Skeletal muscle cell (primary cell): ENCODE results near the gene KCP.
"Not testable (repeated sequence)": the region's sequence is repeated elsewhere in the genome, so short reads cannot be mapped to it uniquely, and the experiment has no call there.

Source experiments
- DNase-seq: peaks from one replicate; pipeline ENCODE4 v3.0.0-alpha.2; 2010; ENCODE audit warnings: low read depth
- H3K4me3 ChIP-seq: 2 replicates; pipeline ENCODE4 v1.5.1; 2011; ENCODE audit warnings: low read depth, mild to moderate bottlenecking, control low read depth, low read length, moderate library complexity

Gene KCP

GRCh38 chr7:128923411-128923800, 12.9 kb upstream of the KCP start:
- no peak for DNase-seq
- no peak overlapping the region for H3K4me3 ChIP-seq

GRCh38 chr7:128922496-128923410, 12.2 kb upstream of the KCP start:
- no peak overlapping the region for H3K4me3 ChIP-seq
- no peak for DNase-seq

GRCh38 chr7:128921866-128922440, 11.4 kb upstream of the KCP start:
- no peak overlapping the region for H3K4me3 ChIP-seq
- DNase-seq = no peak

GRCh38 chr7:128920913-128921582, 10.5 kb upstream of the KCP start:
- H3K4me3 ChIP-seq = no peak overlapping the region
- no peak for DNase-seq

DNA sequence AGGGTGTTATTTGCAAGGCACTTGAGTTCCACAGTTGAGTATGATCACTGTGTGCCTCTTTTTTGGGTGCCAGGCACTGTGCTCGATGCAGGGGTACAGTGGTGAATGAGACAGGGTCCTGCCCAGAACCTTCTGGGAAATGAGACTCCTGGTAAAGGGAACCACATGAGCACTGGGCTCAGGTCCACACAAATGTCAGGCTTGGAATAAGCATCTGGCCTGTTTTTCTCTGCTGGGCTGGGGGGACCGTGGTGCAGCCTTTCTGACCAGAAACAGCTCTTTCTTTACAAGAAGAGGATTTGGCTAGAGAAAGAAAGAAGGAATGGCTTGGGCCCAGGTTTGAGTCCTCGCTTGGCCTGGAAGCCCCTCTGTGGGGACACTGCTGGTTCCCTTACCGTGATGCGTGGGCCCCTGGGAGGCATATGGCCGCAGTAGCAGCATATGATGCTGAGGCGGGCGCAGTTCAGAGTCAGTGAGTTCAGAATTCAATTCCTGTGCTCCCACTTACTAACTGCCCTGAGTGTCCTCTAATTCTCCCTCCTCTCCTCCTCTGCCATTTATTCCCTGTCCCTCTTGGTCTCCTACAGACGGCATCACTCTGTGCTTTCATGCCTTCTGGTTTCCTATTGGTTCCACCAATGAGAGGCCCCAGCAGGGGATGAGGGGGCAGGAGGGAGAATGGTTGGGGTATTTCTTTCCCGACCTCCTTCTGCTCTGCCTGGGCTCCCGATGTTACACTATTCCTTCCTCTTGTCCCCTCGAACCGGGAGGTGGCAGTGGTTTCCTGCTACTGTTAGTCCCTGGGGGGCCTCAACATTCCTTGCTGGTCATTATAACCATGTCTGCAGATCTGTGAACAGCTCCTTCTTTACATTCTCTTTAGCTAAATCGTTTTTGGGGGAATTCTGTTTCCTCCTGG, 9.6 kb upstream of the KCP start:
- no peak for DNase-seq
- no peak overlapping the region for H3K4me3 ChIP-seq

DNA sequence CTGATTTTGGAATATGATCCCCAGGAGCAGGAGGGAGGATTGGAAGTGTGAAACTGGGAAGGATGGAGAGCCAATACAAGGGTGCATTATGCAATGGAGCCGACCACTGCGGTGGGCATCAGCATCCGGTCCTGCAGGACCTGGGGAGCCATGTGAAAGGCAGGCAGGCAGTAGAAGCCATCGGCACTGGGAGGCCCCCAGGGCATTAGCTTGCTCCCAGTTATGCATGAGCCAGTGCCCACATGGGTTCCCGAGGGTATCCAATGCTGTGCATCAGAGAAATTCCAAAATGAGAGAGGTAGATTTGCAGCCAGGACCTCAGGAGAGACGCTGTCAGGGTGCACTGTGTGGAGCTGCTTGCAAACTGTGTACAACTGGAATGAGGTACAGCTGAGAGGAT, 8.7 kb upstream of the KCP start:
- H3K4me3 ChIP-seq = no peak overlapping the region
- DNase-seq = no peak

- H3K4me3 ChIP-seq = no peak overlapping the region
- no peak for DNase-seq
These were observed 7.6 kb upstream of the KCP start for GRCh38 chr7:128918016-128918665.

GRCh38 chr7:128917122-128917521, 6.6 kb upstream of the KCP start:
- no peak for DNase-seq

GRCh38 chr7:128916643-128916915, 6.1 kb upstream of the KCP start:
- no peak for DNase-seq

More at GRCh38 chr7:128917122-128917521, 6.6 kb upstream of the KCP start:
- no peak overlapping the region for H3K4me3 ChIP-seq

DNA sequence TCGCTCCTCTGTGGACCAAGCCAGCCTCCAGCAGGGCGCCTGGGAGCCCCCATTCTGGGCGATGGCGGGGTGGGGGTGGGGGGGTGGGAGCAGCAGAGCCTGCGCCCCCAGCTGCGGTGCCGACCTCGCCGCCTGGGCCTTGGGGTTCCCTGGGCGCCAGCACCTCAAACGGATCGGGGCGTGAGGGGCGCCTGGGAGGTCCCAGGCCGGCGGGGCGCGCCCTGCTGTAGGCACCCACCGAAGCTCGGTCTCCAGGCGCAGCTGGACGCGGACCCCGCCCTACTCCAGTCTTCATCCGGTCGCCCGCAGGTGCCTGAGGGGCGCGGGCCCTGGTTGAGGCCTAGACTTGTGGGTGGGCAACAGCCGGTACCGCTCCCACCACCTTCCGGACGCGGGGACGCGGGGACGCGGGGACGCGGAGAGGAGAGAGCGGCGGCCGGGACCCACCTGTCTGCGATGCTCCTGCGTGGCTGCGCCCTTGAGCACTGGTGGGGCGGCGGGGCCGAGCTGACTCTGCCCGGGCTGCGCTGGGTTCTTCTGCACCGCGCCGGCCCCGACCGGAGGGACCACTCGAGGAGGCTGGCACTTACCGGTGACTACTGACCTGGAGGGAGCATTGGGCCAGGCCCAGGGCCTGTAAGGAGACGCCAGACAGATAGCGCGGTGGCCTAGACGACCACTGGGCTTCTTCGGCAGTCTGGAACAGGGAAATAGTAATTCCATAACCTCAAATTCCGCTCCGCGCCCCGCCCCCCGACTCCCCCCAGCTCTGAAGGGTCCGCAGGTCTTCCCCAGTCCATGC, 5.5 kb upstream of the KCP start:
- no peak for DNase-seq
- no peak overlapping the region for H3K4me3 ChIP-seq

More at GRCh38 chr7:128916643-128916915, 6.1 kb upstream of the KCP start:
- no peak overlapping the region for H3K4me3 ChIP-seq

DNA sequence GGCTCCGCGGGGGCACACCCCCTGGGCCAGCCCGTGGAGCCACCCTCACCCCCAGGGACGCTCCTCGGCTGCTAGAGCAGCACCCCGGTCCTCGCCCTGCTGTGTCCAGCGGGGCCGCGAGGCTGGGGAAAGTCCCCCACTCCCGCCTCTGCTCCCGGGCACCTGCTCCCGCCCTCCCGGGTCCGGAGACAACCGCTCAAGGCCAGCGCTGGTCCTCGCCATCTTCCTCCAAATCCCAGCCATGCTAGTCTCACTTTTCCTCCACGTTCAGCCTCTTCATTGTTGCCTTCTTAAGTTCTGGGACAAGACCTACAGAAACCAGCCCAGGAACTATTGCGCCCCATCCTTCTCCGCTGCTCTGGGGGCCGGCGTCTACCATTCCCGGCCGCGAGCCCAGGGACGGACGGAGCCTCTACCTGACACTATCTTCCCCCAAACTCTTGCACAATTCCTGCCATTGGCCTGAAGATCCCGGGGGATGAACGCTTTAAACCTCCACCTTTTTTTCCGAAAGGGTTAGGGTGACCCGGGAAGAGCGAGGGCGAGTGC, 4.8 kb upstream of the KCP start:
- H3K4me3 ChIP-seq = no peak overlapping the region
- no peak for DNase-seq

DNA sequence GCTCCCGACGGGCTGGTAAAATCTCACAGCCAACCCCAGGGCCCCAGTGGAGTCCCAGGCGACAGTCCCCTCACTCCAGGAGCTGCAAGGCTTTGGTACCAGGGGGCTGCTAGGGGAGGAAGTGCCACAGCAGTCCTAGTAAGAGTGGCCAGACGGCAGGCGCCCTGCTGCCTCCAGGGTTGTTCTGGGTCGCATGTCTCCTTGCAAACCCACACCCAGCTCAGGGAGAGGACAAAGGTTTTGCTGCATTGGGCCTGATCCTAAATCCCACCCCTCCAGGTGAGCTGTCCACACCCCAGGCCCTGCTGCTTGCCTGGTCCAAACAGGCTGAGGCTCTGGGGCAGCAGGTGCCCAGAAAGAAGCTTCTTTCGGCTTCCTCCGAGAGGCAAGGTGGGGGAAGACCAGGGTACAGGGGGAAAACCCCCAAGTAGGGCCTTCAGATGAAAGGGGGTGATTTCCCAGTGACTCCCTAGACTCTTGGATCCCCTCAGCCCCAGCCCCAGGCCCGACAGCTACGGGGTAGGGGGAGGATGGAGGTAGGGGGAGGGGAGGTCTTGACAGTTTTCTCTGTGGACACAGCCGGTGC, 4.2 kb upstream of the KCP start:
- no peak for DNase-seq
- no peak overlapping the region for H3K4me3 ChIP-seq

DNA sequence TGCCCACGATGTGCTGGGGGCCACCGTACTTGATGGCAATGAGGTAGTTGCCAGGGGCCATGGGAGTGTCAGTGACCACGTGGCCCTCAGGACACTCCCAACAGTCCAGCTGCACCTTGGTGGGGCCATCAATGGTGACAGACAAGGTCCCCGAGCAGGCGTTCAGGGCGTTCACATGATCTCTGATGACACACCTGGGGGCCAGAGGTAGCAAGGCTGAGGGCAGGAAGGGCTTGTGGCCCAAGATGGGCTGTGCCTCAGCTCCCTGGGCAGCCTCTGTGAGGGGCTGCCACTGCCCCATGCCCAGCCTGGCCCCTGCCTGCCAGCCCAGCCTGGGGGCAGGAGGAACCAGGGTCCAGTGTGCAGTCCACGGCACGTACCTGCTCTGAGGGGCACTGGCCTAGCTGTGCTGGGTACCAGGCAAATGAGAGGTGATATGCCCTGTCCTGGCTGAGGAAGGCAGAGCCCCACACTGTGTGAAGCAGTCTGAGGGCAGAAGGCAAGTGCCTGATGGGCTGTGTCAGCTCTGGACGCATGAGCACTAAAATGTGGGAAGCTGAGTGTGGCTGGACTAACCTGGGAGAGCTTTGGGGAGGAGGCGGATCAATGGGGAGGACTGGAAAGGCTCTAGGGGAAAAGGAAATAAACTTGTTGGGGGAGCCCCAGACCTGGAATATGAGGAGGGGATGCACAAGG, 3.5 kb upstream of the KCP start:
- H3K4me3 ChIP-seq = no peak overlapping the region
- DNase-seq = no peak

- not testable (repeated sequence) for DNase-seq, H3K4me3 ChIP-seq
These were observed 2.4 kb upstream of the KCP start for GRCh38 chr7:128912709-128913495.

DNA sequence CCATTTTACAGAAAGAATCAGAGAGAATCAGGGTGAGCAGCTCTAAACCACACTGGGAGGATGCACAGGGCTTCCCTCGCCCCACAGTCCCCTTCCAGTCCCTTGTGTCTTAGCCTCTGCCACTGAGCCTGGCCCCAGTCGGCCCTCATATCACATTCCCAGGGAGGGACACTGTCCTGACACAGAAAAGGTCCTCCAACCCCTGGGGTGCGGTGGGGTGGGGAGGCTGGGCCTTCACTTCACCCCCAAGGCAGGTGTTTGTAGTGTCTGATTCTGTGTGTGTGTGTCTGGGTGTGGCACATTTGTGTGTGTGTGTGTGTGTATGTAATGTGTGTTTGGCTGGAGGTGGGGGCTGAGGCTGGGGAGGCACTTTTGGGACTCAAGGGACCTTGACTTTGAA, 1.8 kb upstream of the KCP start:
- H3K4me3 ChIP-seq = no peak overlapping the region
- DNase-seq = no peak

DNA sequence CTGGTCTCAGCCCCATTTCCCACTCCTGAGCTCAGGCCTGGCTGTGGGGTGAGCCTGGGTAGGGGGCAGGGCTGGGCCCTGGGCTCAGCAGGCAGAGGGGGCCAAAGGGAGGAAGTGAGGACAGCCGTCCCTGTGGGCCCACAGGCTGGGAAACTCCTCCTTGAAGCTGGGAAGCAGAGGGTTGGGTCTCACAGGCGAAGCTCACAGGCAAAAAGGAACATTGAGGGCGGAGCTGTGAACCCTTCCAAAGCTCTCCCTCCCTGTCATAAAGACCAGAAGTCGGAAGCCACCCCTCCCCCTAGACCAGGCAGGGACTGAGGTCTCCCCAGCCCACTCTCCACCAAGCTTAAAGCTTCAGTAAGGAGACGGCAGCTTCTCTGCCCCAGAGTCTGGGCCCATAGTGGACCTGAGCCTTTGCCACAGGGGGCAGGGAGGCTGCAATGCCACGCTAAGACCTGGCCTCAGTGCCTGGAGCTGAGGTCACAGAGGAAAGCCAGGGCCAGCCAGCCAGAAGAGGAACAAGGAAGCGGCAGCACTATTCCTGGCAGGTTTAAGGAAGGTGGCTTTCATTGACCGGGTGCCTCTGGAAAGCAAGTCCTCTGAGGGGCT, 1.0 kb upstream of the KCP start:
- no peak overlapping the region for H3K4me3 ChIP-seq
- DNase-seq = no peak
